Prostate gland (tissue), 2 donors: Measurements from ENCODE around the gene SETBP1. TPM values are rescaled to one million over a fixed set of nuclear protein-coding genes. Genes with fewer than 3 reads are reported as not detected.

Experiments
- DNase-seq: peaks from one replicate; pipeline ENCODE4 v3.0.0-alpha.2; 2019; ENCODE audit warnings: low spot score
- H3K27ac ChIP-seq, 2 donors: fragments of 200-600 bp; sonication (generic); 2 replicates each; pipeline ENCODE4 v1.5.1; 2017 to 2019
- H3K27me3 ChIP-seq: fragments of 200-600 bp; sonication (generic); replicated peaks from 2 replicates; pipeline ENCODE4 v1.5.1; 2019; ENCODE audit not compliant: insufficient read depth
- H3K36me3 ChIP-seq, 2 donors: fragments of 200-600 bp; sonication (generic); 1 replicate in 1 of 2; 2 replicates in 1 of 2; pipeline versions ENCODE4 v1.5.1 to v1.8.1; 2017 to 2019
- H3K4me1 ChIP-seq: fragments of 200-600 bp; sonication (generic); replicated peaks from 2 replicates; pipeline ENCODE4 v1.5.1; 2019
- H3K4me3 ChIP-seq, 2 donors: fragments of 200-600 bp; sonication (generic); 2 replicates each; pipeline ENCODE4 v1.5.1; 2017 to 2019
- H3K9me3 ChIP-seq: fragments of 200-600 bp; sonication (generic); 2 replicates; pipeline ENCODE4 v1.5.1; 2017
- CTCF ChIP-seq, 4 experiments: fragments of 200-600 bp in 2 of 4; fragments of 450-650 bp in 2 of 4; sonication (generic) in 2 of 4; IDR thresholded peaks; 1 replicate in 3 of 4; 2 replicates in 1 of 4; pipeline ENCODE4 v1.5.1; 2016 to 2019; ENCODE audit warnings: antibody characterized with exemption in 4 of 4, mild to moderate bottlenecking in 2 of 4, moderate library complexity in 2 of 4
- POLR2A ChIP-seq: fragments of 450-650 bp; IDR thresholded peaks from one replicate; pipeline ENCODE4 v1.6.1; 2016; ENCODE audit warnings: antibody characterized with exemption, mild to moderate bottlenecking
- POLR2AphosphoS5 ChIP-seq: sonication (generic); formaldehyde crosslinking; IDR thresholded peaks from one replicate; pipeline ENCODE4 v1.6.1; 2017; ENCODE audit warnings: antibody characterized with exemption
- WGBS: methylation state at CpG from one replicate; pipeline ENCODE4 v1.1.5; 2018; 5-methylcytosine and 5-hydroxymethylcytosine counted together
- intact Hi-C: fragments of 100-400 bp; cut with DNase I; formaldehyde crosslinking; loops from one replicate; pipeline ENCODE4 v1.14.2; 2022
- total RNA-seq, 2 donors: library from RNA; depleted of rRNA; stranded (reverse); fragments of >200 nt; gene quantifications; one replicate each; pipeline ENCODE4 v1.1.0, GENCODE V29; 2016

Gene SETBP1
- total RNA-seq, 2 donors from 2014 or later, result 28.4 to 45.1 TPM

DNA sequence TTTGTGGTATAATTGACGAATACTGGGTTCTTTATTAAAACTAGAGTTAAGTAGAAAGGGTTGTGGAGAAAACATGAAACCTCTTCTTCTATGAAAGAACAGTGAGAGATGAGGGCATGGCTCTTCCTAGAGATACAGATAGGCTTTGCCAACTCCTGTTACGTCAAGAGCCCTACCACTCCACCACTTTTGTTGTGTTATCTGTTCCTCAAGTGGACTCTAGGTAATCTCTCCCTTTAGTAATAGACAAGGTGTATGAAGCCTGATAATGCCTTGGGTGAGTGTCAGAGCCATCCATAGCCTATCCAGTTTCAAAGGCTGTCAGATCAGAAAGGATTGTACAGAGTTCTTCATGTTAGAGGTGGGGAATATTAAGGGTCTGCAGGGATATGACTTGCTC is 176.4 kb downstream of the SETBP1 start:
- intact Hi-C loops, result no loop called here
- H3K4me1 ChIP-seq, result no peaks in the 10 kb centered on the region
- no peak for TF ChIP-seq POLR2AphosphoS5
- TF ChIP-seq CTCF (IDR thresholded peaks at IDR 0.05), result no peak
- no peaks in the 10 kb centered on the region for H3K36me3 ChIP-seq
- H3K4me3 ChIP-seq, result no peak overlapping the region
- no peak overlapping the region for H3K27ac ChIP-seq
- no peaks in the 10 kb centered on the region for H3K27me3 ChIP-seq
- no peaks in the 10 kb centered on the region for H3K9me3 ChIP-seq
- 93% methylated on average over 2 of the region's 2 CpGs for WGBS
- no peak for DNase-seq

DNA sequence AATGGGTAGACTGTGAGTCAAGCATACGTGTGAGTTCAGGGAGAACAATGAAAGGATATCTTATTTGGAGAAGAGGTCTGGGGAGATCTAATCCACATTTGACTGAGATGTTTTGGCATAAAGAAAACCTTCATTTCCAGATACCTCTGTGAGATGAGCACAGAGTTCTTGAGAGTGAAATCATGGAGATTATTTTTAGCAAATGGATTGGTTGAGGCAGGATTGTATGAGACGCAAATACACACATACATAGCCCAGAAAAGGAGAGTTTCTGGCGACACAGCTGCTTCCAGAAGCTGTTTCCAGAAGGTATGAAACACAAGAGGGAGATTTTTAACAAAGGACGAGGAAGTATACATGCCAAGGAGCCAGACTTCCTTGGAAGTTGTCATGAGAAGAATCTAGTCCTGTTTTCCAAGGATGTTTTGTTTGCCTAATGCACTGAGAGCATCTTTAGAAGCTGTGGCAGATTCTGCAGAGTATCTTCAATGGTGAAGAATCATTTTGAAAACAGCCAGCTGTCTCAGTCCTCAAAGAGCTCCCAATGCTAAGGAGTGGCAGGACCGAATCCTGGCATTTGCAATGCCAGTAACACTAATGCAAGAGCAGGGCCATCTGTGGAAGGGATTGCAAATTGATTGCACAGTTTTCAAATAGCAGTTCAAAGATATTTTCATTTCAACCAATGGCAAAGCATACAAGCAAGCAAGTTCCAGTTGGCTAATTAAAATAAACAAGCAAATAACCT is 177.2 kb downstream of the SETBP1 start:
- H3K36me3 ChIP-seq, result no peaks in the 10 kb centered on the region
- H3K9me3 ChIP-seq, result no peaks in the 10 kb centered on the region
- no peaks in the 10 kb centered on the region for H3K27me3 ChIP-seq
- 81% methylated on average over 5 of the region's 5 CpGs for WGBS
- DNase-seq, result no peak
- H3K27ac ChIP-seq, result no peak overlapping the region
- H3K4me3 ChIP-seq, result no peak overlapping the region
- no peak for TF ChIP-seq CTCF (IDR thresholded peaks at IDR 0.05)
- no peak for TF ChIP-seq POLR2AphosphoS5
- no peak for TF ChIP-seq POLR2A
- H3K4me1 ChIP-seq, result no peaks in the 10 kb centered on the region
- intact Hi-C loops, result no loop called here

GRCh38 chr18:44859263-44859662 is 178.6 kb downstream of the SETBP1 start:
- H3K27ac ChIP-seq, result no peak overlapping the region
- H3K9me3 ChIP-seq, result no peaks in the 10 kb centered on the region
- no peaks in the 10 kb centered on the region for H3K36me3 ChIP-seq
- no peak overlapping the region for H3K4me3 ChIP-seq
- TF ChIP-seq CTCF (IDR thresholded peaks at IDR 0.05) (no peak), POLR2AphosphoS5 (no peak), POLR2A (no peak)
- H3K4me1 ChIP-seq, result no peaks in the 10 kb centered on the region
- no peaks in the 10 kb centered on the region for H3K27me3 ChIP-seq
- DNase-seq, result no peak
- intact Hi-C loops, result no loop called here

GRCh38 chr18:44859751-44860439 is 179.2 kb downstream of the SETBP1 start:
- H3K9me3 ChIP-seq, result no peaks in the 10 kb centered on the region
- no peaks in the 10 kb centered on the region for H3K27me3 ChIP-seq
- no peak overlapping the region for H3K27ac ChIP-seq
- WGBS, result 19% methylated on average over 6 of the region's 6 CpGs
- intact Hi-C loops, result no loop called here
- TF ChIP-seq POLR2A, result no peak
- no peak for TF ChIP-seq POLR2AphosphoS5
- no peak for TF ChIP-seq CTCF (IDR thresholded peaks at IDR 0.05)
- DNase-seq, result no peak
- no peaks in the 10 kb centered on the region for H3K4me1 ChIP-seq
- no peak overlapping the region for H3K4me3 ChIP-seq
- H3K36me3 ChIP-seq, result no peaks in the 10 kb centered on the region

DNA sequence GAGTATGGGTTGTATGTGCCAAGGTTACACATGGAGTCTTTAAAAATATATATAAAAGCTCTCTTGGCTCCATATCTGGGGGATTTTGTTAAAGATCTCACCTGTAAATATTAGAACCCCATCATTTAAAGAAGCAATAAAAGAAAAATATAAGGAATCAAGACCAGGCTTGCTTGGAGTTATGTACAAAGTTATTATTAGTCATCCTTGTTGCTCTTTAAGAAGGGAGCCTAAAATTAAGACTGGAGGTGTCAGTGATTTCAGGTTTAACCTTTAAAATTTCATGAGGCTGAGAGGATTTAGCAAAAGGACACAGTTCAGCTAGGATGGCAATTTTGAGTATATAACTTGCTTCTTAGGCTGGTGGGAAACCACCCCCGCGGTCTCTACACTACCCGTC is 181.4 kb downstream of the SETBP1 start:
- no peaks in the 10 kb centered on the region for H3K9me3 ChIP-seq
- no peak overlapping the region for H3K27ac ChIP-seq
- TF ChIP-seq POLR2A, result no peak
- TF ChIP-seq CTCF (IDR thresholded peaks at IDR 0.05), result no peak
- TF ChIP-seq POLR2AphosphoS5, result no peak
- H3K4me1 ChIP-seq, result no peaks in the 10 kb centered on the region
- intact Hi-C loops, result no loop called here
- no peak overlapping the region for H3K4me3 ChIP-seq
- DNase-seq, result no peak
- 62% methylated on average over 3 of the region's 3 CpGs for WGBS
- no peaks in the 10 kb centered on the region for H3K36me3 ChIP-seq
- H3K27me3 ChIP-seq, result no peaks in the 10 kb centered on the region
